Endothelial cell of umbilical vein (primary cell): ENCODE data around the gene DCUN1D2.

Experiments used
- EZH2 ChIP-seq: IDR thresholded peaks from 2 replicates; pipeline ENCODE4 v1.6.1; 2012; ENCODE audit warnings: borderline replicate concordance, low read depth, mild to moderate bottlenecking, moderate library complexity, low read length, inconsistent platforms; ENCODE audit not compliant: severe bottlenecking
- FOS ChIP-seq: IDR thresholded peaks from 2 replicates; pipeline ENCODE4 v1.6.1; 2011; ENCODE audit warnings: mild to moderate bottlenecking, low read length, moderate library complexity, borderline replicate concordance; ENCODE audit not compliant: insufficient read depth
- JUN ChIP-seq: IDR thresholded peaks from 2 replicates; pipeline ENCODE4 v1.6.1; 2011; ENCODE audit warnings: borderline replicate concordance, low read depth; ENCODE audit not compliant: insufficient read length, insufficient read depth
- MAX ChIP-seq: IDR thresholded peaks from 2 replicates; pipeline ENCODE4 v1.6.1; 2011; ENCODE audit not compliant: insufficient read depth, insufficient read length
- MYC ChIP-seq: IDR thresholded peaks from one replicate; pipeline ENCODE4 v1.6.1; 2011; ENCODE audit warnings: mild to moderate bottlenecking, low read depth, low read length
- POLR2A ChIP-seq: IDR thresholded peaks from 2 replicates; pipeline ENCODE4 v1.6.1; 2012; ENCODE audit warnings: low read depth, mild to moderate bottlenecking, control low read depth, low read length
- POLR2AphosphoS5 ChIP-seq: IDR thresholded peaks from 2 replicates; pipeline ENCODE4 v1.6.1; 2012; ENCODE audit warnings: low read depth, mild to moderate bottlenecking, control low read depth, low read length, moderate library complexity; ENCODE audit not compliant: insufficient read depth
- TF ChIP-seq, protein P1 (sequence below), 2 donors: IDR thresholded peaks; 1 replicate in 1 of 2; 2 replicates in 1 of 2; pipeline ENCODE4 v1.5.1; 2011; ENCODE audit warnings: low read length in 2 of 2, mild to moderate bottlenecking in 2 of 2, moderate library complexity in 2 of 2, control low read depth in 1 of 2, inconsistent platforms in 1 of 2, low read depth in 1 of 2; ENCODE audit not compliant: insufficient read depth in 1 of 2; ENCODE audit errors: extremely low read depth in 1 of 2

DNA sequence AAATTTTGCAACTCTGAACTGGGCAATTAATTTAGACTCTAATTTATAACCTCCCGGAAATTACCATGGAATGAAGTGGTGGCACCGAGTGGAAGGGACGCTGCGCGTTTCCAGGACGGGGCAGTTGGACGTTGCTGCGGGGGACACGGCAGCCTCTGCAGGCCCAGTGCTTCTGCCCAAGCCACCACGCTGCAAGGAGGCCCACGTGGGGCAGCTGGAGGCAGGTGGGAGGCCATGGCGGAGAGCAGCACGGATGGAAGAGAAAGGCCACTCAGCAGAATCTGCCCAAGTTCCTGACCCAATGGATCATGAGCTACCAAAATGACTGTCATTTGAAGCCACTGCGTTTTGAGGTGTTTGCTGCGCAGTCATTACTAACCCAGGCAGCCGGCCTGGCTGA, 26.0 kb downstream of the DCUN1D2 start:
- TF ChIP-seq, protein P1, sequence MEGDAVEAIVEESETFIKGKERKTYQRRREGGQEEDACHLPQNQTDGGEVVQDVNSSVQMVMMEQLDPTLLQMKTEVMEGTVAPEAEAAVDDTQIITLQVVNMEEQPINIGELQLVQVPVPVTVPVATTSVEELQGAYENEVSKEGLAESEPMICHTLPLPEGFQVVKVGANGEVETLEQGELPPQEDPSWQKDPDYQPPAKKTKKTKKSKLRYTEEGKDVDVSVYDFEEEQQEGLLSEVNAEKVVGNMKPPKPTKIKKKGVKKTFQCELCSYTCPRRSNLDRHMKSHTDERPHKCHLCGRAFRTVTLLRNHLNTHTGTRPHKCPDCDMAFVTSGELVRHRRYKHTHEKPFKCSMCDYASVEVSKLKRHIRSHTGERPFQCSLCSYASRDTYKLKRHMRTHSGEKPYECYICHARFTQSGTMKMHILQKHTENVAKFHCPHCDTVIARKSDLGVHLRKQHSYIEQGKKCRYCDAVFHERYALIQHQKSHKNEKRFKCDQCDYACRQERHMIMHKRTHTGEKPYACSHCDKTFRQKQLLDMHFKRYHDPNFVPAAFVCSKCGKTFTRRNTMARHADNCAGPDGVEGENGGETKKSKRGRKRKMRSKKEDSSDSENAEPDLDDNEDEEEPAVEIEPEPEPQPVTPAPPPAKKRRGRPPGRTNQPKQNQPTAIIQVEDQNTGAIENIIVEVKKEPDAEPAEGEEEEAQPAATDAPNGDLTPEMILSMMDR (IDR thresholded peaks at IDR 0.05; ENCODE audit: extremely low read depth in 1 of 2, insufficient read depth in 1 of 2, low read depth in 1 of 2, low read length in 2 of 2), result no peak
- TF ChIP-seq POLR2A (no peak), POLR2AphosphoS5 (no peak), EZH2 (no peak), JUN (no peak), MAX (no peak), FOS (no peak), MYC (no peak)
